Esophagus muscularis mucosa (tissue), 4 donors: Measurements from ENCODE around the gene WWTR1. TPM values are rescaled to one million over a fixed set of nuclear protein-coding genes. Genes with fewer than 3 reads are reported as not detected.
A peak's percentile ranks its signal among the peaks of the same experiment; 100 is the strongest.

Experiments
- DNase-seq: peaks from one replicate; pipeline ENCODE4 v3.0.0-alpha.2; 2017; ENCODE audit errors: extremely low spot score
- H3K27ac ChIP-seq, 4 donors: fragments of 200-600 bp; sonication (generic); replicated peaks in 1 of 4; 1 replicate in 3 of 4; 2 replicates in 1 of 4; pipeline ENCODE4 v1.5.1; 2016 to 2019; ENCODE audit warnings: mild to moderate bottlenecking in 1 of 4
- H3K27me3 ChIP-seq, 4 donors: fragments of 200-600 bp; sonication (generic); one replicate each; pipeline versions ENCODE4 v1.5.1 to v1.6.0; 2016 to 2019
- H3K36me3 ChIP-seq, 4 donors: fragments of 200-600 bp; sonication (generic); one replicate each; pipeline ENCODE4 v1.5.1; 2016 to 2019
- H3K4me1 ChIP-seq, 4 donors: fragments of 200-600 bp; sonication (generic); one replicate each; pipeline ENCODE4 v1.5.1; 2016 to 2019
- H3K4me3 ChIP-seq, 4 donors: fragments of 200-600 bp; sonication (generic); 1 replicate in 2 of 4; 2 replicates in 2 of 4; pipeline ENCODE4 v1.5.1; 2016 to 2019; ENCODE audit warnings: mild to moderate bottlenecking in 4 of 4, moderate library complexity in 1 of 4
- H3K9me3 ChIP-seq, 4 donors: fragments of 200-600 bp; sonication (generic); 1 replicate in 3 of 4; 2 replicates in 1 of 4; pipeline ENCODE4 v1.5.1; 2016 to 2019
- CTCF ChIP-seq, 3 experiments: fragments of 200-600 bp in 2 of 3; fragments of 450-650 bp in 1 of 3; sonication (generic) in 2 of 3; IDR thresholded peaks; one replicate each; pipeline ENCODE4 v1.5.1; 2017 to 2019; ENCODE audit warnings: antibody characterized with exemption in 3 of 3, mild to moderate bottlenecking in 2 of 3, moderate library complexity in 1 of 3
- EP300 ChIP-seq: sonication (generic); formaldehyde crosslinking; IDR thresholded peaks from one replicate; pipeline ENCODE4 v1.6.1; 2017; ENCODE audit warnings: antibody characterized with exemption
- POLR2A ChIP-seq: fragments of 450-650 bp; IDR thresholded peaks from one replicate; pipeline ENCODE4 v1.6.1; 2017; ENCODE audit warnings: antibody characterized with exemption, moderate library complexity, mild to moderate bottlenecking, low read depth
- POLR2AphosphoS5 ChIP-seq, 2 donors: sonication (generic); formaldehyde crosslinking; IDR thresholded peaks; one replicate each; pipeline ENCODE4 v1.6.1; 2017; ENCODE audit warnings: antibody characterized with exemption in 2 of 2
- WGBS: methylation state at CpG from one replicate; pipeline ENCODE4 v1.1.5; 2018; 5-methylcytosine and 5-hydroxymethylcytosine counted together
- intact Hi-C: fragments of 100-400 bp; cut with DNase I; formaldehyde crosslinking; loops from one replicate; pipeline ENCODE4 v1.15.1; 2023
- total RNA-seq, 4 donors: library from RNA; depleted of rRNA; stranded (reverse); fragments of >200 nt; gene quantifications; one replicate each; pipeline versions ENCODE4 v1.1.0 to v1.2.1, GENCODE V29; 2016

The WWTR1 gene
- total RNA-seq, 4 donors from 2014 or later = 346 to 535 (median 463) TPM

- Histone ChIP-seq H3K4me3 (no peak overlapping the region), H3K36me3 (no peaks in the 10 kb centered on the region), H3K27me3 (no peaks in the 10 kb centered on the region), H3K27ac (peak overlapping the region; percentile 62 to 73 (median 69)), H3K9me3 (no peaks in the 10 kb centered on the region), H3K4me1 (peaks cover 36 to 96% (median 93%) of the 10 kb centered on the region in 4 donors)
- no peak for TF ChIP-seq EP300
- no peak for TF ChIP-seq POLR2A
- TF ChIP-seq POLR2AphosphoS5 (IDR thresholded peaks at IDR 0.05) = no peak
- no peak for TF ChIP-seq CTCF (IDR thresholded peaks at IDR 0.05)
- 39% methylated on average over 4 of the region's 4 CpGs for WGBS
- intact Hi-C loops = no loop called here
- DNase-seq = no peak
Measured at GRCh38 chr3:149634072-149634471, 23.8 kb downstream of the WWTR1 start.

- Histone ChIP-seq H3K36me3 (peaks cover 0 to 2% (median 0%) of the 10 kb centered on the region in 4 donors), H3K9me3 (no peaks in the 10 kb centered on the region), H3K27ac (peak overlapping the region in 1 of 4 donors; percentile 73), H3K4me1 (peaks cover 20 to 94% (median 93%) of the 10 kb centered on the region in 4 donors), H3K4me3 (no peak overlapping the region), H3K27me3 (no peaks in the 10 kb centered on the region)
- intact Hi-C loops = no loop called here
- TF ChIP-seq EP300 = no peak
- no peak for TF ChIP-seq POLR2A
- no peak for TF ChIP-seq POLR2AphosphoS5 (IDR thresholded peaks at IDR 0.05)
- no peak for TF ChIP-seq CTCF (IDR thresholded peaks at IDR 0.05)
- DNase-seq = no peak
- 85% methylated on average over 5 of the region's 5 CpGs for WGBS
Measured at GRCh38 chr3:149632225-149632624, 25.6 kb downstream of the WWTR1 start.

- H3K9me3 ChIP-seq = no peaks in the 10 kb centered on the region
- WGBS = 62% methylated on average over 1 of the region's 1 CpG
- peak overlapping the region in 1 of 4 donors; percentile 18 for H3K27ac ChIP-seq
- peaks cover 27 to 95% (median 93%) of the 10 kb centered on the region in 4 donors for H3K4me1 ChIP-seq
- intact Hi-C loops = no loop called here
- no peak for DNase-seq
- TF ChIP-seq POLR2A (no peak), EP300 (no peak), POLR2AphosphoS5 (IDR thresholded peaks at IDR 0.05) (no peak)
- H3K27me3 ChIP-seq = no peaks in the 10 kb centered on the region
- peaks cover 0 to 2% (median 0%) of the 10 kb centered on the region in 4 donors for H3K36me3 ChIP-seq
- no peak overlapping the region for H3K4me3 ChIP-seq
Measured at GRCh38 chr3:149630806-149631205, 27.0 kb downstream of the WWTR1 start.

- intact Hi-C loops = no loop called here
- H3K4me1 ChIP-seq = peaks cover 25 to 94% (median 92%) of the 10 kb centered on the region in 4 donors
- 71% methylated on average over 6 of the region's 6 CpGs for WGBS
Measured at GRCh38 chr3:149628957-149629670, 28.7 kb downstream of the WWTR1 start.

More at GRCh38 chr3:149628957-149629670, 28.7 kb downstream of the WWTR1 start:
- Histone ChIP-seq H3K27me3 (no peaks in the 10 kb centered on the region), H3K9me3 (no peaks in the 10 kb centered on the region), H3K4me3 (no peak overlapping the region), H3K36me3 (peaks cover 0 to 2% (median 0%) of the 10 kb centered on the region in 4 donors), H3K27ac (peak overlapping the region; percentile 29 to 56 (median 50))
- no peak for DNase-seq
- TF ChIP-seq EP300 (no peak), CTCF (IDR thresholded peaks at IDR 0.05) (no peak), POLR2AphosphoS5 (IDR thresholded peaks at IDR 0.05) (no peak), POLR2A (no peak)
